ENCODE results near the gene ACYP2.
"Not testable (repeated sequence)": the region's sequence is repeated elsewhere in the genome, so short reads cannot be mapped to it uniquely, and the experiment has no call there.

The ACYP2 gene

GRCh38 chr2:54233832-54234649 is 118.6 kb downstream of the ACYP2 start:
- DNase-seq: no peak

GRCh38 chr2:54237428-54237827 is 122.0 kb downstream of the ACYP2 start:
- DNase-seq: no peak

- DNase-seq: no peak
Observed at GRCh38 chr2:54239427-54239826, 124.0 kb downstream of the ACYP2 start.

- no peak for DNase-seq
Observed at GRCh38 chr2:54240515-54241469, 125.4 kb downstream of the ACYP2 start.

GRCh38 chr2:54247115-54247514 is 131.7 kb downstream of the ACYP2 start:
- DNase-seq: no peak

GRCh38 chr2:54249629-54250028 is 134.2 kb downstream of the ACYP2 start:
- no peak for DNase-seq

GRCh38 chr2:54254180-54254579 is 138.8 kb downstream of the ACYP2 start:
- no peak for DNase-seq

GRCh38 chr2:54255230-54256090 is 140.0 kb downstream of the ACYP2 start:
- no peak for DNase-seq

- no peak for DNase-seq
Observed at GRCh38 chr2:54256091-54256694, 140.8 kb downstream of the ACYP2 start, which contains the start of gene TSPYL6. Gene TSPYL6, minus strand, starts transcription at chr2:54256229. Its CDS starts 78 bp downstream, at chr2:54256151.

GRCh38 chr2:54258166-54258565 is 142.8 kb downstream of the ACYP2 start:
- DNase-seq: no peak

GRCh38 chr2:54259413-54260240 is 144.2 kb downstream of the ACYP2 start:
- DNase-seq: no peak

GRCh38 chr2:54260241-54260595 is 144.8 kb downstream of the ACYP2 start:
- DNase-seq: no peak

- DNase-seq: no peak
Observed at GRCh38 chr2:54261537-54261936, 146.1 kb downstream of the ACYP2 start.

GRCh38 chr2:54262015-54262765 is 146.8 kb downstream of the ACYP2 start:
- no peak for DNase-seq

- not testable (repeated sequence) for DNase-seq
Observed at GRCh38 chr2:54265081-54265480, 149.7 kb downstream of the ACYP2 start.

- no peak for DNase-seq
Observed at GRCh38 chr2:54267577-54267976, 152.2 kb downstream of the ACYP2 start.

GRCh38 chr2:54271189-54271588 is 155.8 kb downstream of the ACYP2 start:
- no peak for DNase-seq

GRCh38 chr2:54271843-54272627 is 156.6 kb downstream of the ACYP2 start:
- no peak for DNase-seq

GRCh38 chr2:54274781-54275242 is 159.4 kb downstream of the ACYP2 start:
- no peak for DNase-seq

- DNase-seq: no peak
Observed at GRCh38 chr2:54275541-54275940, 160.1 kb downstream of the ACYP2 start.
